Keratinocyte (primary cell): ENCODE measurements around the gene REEP6. TPM values are rescaled to one million over a fixed set of nuclear protein-coding genes. Genes with fewer than 3 reads are reported as not detected.

ENCODE experiments used
- DNase-seq: peaks from one replicate; pipeline ENCODE4 v3.0.0-alpha.2; 2011; ENCODE audit warnings: low read depth, missing footprints, low spot score
- FAIRE-seq: peaks from 2 replicates; lab custom pipeline; 2011; peaks lifted over from hg19 to GRCh38; lab: Jason Lieb, UNC
- H2AFZ ChIP-seq: 2 replicates; pipeline ENCODE4 v1.6.0; 2012; ENCODE audit warnings: low read length, control low read depth, inconsistent platforms; ENCODE audit not compliant: control insufficient read depth
- H3K27ac ChIP-seq: 2 replicates; pipeline ENCODE4 v1.5.1; 2011; ENCODE audit warnings: low read length; ENCODE audit not compliant: control insufficient read depth, insufficient read depth
- H3K27me3 ChIP-seq: 3 replicates; pipeline ENCODE4 v1.6.0; 2011; ENCODE audit warnings: low read length; ENCODE audit not compliant: control insufficient read depth, insufficient read depth; ENCODE audit errors: extremely low read depth
- H3K36me3 ChIP-seq, 2 experiments: 2 replicates in 1 of 2; 3 replicates in 1 of 2; pipeline ENCODE4 v1.5.1; 2011; ENCODE audit warnings: low read length in 2 of 2, mild to moderate bottlenecking in 1 of 2; ENCODE audit not compliant: control insufficient read depth in 2 of 2, insufficient read depth in 2 of 2; ENCODE audit errors: extremely low read depth in 1 of 2
- H3K4me1 ChIP-seq: 3 replicates; pipeline ENCODE4 v1.5.1; 2011; ENCODE audit warnings: low read length; ENCODE audit not compliant: control insufficient read depth, insufficient read depth; ENCODE audit errors: extremely low read depth
- H3K4me2 ChIP-seq: 3 replicates; pipeline ENCODE4 v1.6.0; 2011; ENCODE audit warnings: low read depth, low read length; ENCODE audit not compliant: control insufficient read depth, insufficient read depth; ENCODE audit errors: extremely low read depth
- H3K4me3 ChIP-seq, 3 experiments: fragments of 200-600 bp in 1 of 3; sonication (generic) in 1 of 3; 2 replicates in 2 of 3; 3 replicates in 1 of 3; pipeline ENCODE4 v1.5.1; 2011 to 2016; ENCODE audit warnings: low read length in 3 of 3, mild to moderate bottlenecking in 3 of 3, control low read depth in 2 of 3, inconsistent platforms in 1 of 3, low read depth in 1 of 3, mixed read lengths in 1 of 3, mixed run types in 1 of 3, moderate library complexity in 1 of 3; ENCODE audit not compliant: control insufficient read depth in 2 of 3, insufficient read depth in 2 of 3; ENCODE audit errors: extremely low read depth in 1 of 3
- H3K79me2 ChIP-seq: 2 replicates; pipeline ENCODE4 v1.6.0; 2012; ENCODE audit warnings: low read length; ENCODE audit not compliant: control insufficient read depth, insufficient read depth
- H3K9ac ChIP-seq: 3 replicates; pipeline ENCODE4 v1.6.0; 2011; ENCODE audit warnings: low read length; ENCODE audit not compliant: control insufficient read depth, insufficient read depth; ENCODE audit errors: extremely low read depth
- H3K9me1 ChIP-seq: 3 replicates; pipeline ENCODE4 v1.6.0; 2011; ENCODE audit warnings: low read length; ENCODE audit not compliant: control insufficient read depth, insufficient read depth; ENCODE audit errors: extremely low read depth
- H3K9me3 ChIP-seq: 2 replicates; pipeline ENCODE4 v1.5.1; 2012; ENCODE audit warnings: low read depth, low read length; ENCODE audit not compliant: control insufficient read depth
- H4K20me1 ChIP-seq: 3 replicates; pipeline ENCODE4 v1.6.0; 2011; ENCODE audit warnings: low read length; ENCODE audit not compliant: control insufficient read depth, insufficient read depth; ENCODE audit errors: extremely low read depth
- CTCF ChIP-seq, 3 experiments: IDR thresholded peaks in 1 of 3; conservative IDR thresholded peaks in 1 of 3; optimal IDR thresholded peaks in 1 of 3; 2 replicates in 2 of 3; 3 replicates in 1 of 3; pipeline versions ENCODE3 to v1.5.1; 2011; ENCODE audit warnings: low read length in 3 of 3, mild to moderate bottlenecking in 3 of 3, moderate library complexity in 2 of 3, control low read depth in 1 of 3, inconsistent platforms in 1 of 3; ENCODE audit not compliant: insufficient read depth in 2 of 3; ENCODE audit errors: extremely low read depth in 1 of 3
- EZH2 ChIP-seq: IDR thresholded peaks from one replicate; pipeline ENCODE4 v1.6.1; 2012; ENCODE audit warnings: inconsistent platforms, mild to moderate bottlenecking, low read length, moderate library complexity
- dilution Hi-C: fragments of 300-500 bp; cut with MboI; formaldehyde crosslinking; loops from one replicate; pipeline ENCODE4 v1.7.0; 2020; ENCODE audit warnings: low sequenced_read_pairs; ENCODE audit not compliant: extremely low pct_ligation_motif_present
- polyA plus RNA-seq, 5 experiments: library from polyadenylated mRNA; depleted of rRNA in 3 of 5; stranded (reverse) in 3 of 5; stranded (forward) in 1 of 5; unstranded in 1 of 5; fragments of >200 nt; gene quantifications; 1 replicate in 1 of 5; 2 replicates in 3 of 5; 3 replicates in 1 of 5; pipeline versions ENCODE4 v1.2.1 to v1.2.3, GENCODE V29; 2011 to 2012; ENCODE audit warnings: missing spikeins in 2 of 5, low read depth in 1 of 5, low replicate concordance in 1 of 5

REEP6 gene
- polyA plus RNA-seq, 1 donor (not counting 4 experiments of a cell fraction or from before 2014, with no cell fraction given), result 1.2 TPM

GRCh38 chr19:1474011-1474764 is 16.8 kb upstream of the REEP6 start:
- H2AFZ ChIP-seq, result no peak overlapping the region
- H3K36me3 ChIP-seq, result peaks cover 5 to 15% of the 10 kb centered on the region in 2 experiments
- dilution Hi-C loops, result no loop called here
- peaks cover 9% of the 10 kb centered on the region for H4K20me1 ChIP-seq
- peaks cover 26% of the 10 kb centered on the region for H3K79me2 ChIP-seq
- FAIRE-seq (no peak), DNase-seq (no peak)
- no peak overlapping the region for H3K4me2 ChIP-seq
- peaks cover 19% of the 10 kb centered on the region for H3K27me3 ChIP-seq
- H3K4me3 ChIP-seq, result no peak overlapping the region
- H3K9me3 ChIP-seq, result no peaks in the 10 kb centered on the region
- H3K27ac ChIP-seq, result no peak overlapping the region
- H3K4me1 ChIP-seq, result peaks cover 19% of the 10 kb centered on the region
- H3K9ac ChIP-seq, result no peak overlapping the region
- TF ChIP-seq EZH2 (no peak), CTCF (optimal IDR thresholded peaks at IDR 0.05 in 1 of 3, IDR thresholded peaks at IDR 0.05 in 1 of 3, conservative IDR thresholded peaks at IDR 0.05 in 1 of 3; ENCODE audit: extremely low read depth in 1 of 3, insufficient read depth in 2 of 3, low read length in 3 of 3) (no peak)
- H3K9me1 ChIP-seq, result peaks cover 8% of the 10 kb centered on the region

- dilution Hi-C loops, result no loop called here
- Histone ChIP-seq H3K4me2 (no peak overlapping the region), H3K27me3 (peaks cover 16% of the 10 kb centered on the region), H3K4me1 (peaks cover 22% of the 10 kb centered on the region), H3K9me1 (peaks cover 8% of the 10 kb centered on the region), H3K9me3 (no peaks in the 10 kb centered on the region), H2AFZ (no peak overlapping the region), H3K9ac (no peak overlapping the region), H3K79me2 (peaks cover 26% of the 10 kb centered on the region), H3K27ac (no peak overlapping the region), H4K20me1 (peaks cover 9% of the 10 kb centered on the region), H3K4me3 (no peak overlapping the region), H3K36me3 (peaks cover 5 to 15% of the 10 kb centered on the region in 2 experiments)
- no peak for DNase-seq
- TF ChIP-seq CTCF (optimal IDR thresholded peaks at IDR 0.05 in 1 of 3, IDR thresholded peaks at IDR 0.05 in 1 of 3, conservative IDR thresholded peaks at IDR 0.05 in 1 of 3; ENCODE audit: extremely low read depth in 1 of 3, insufficient read depth in 2 of 3, low read length in 3 of 3), result no peak
- no peak for TF ChIP-seq EZH2
- FAIRE-seq, result no peak
Measured at GRCh38 chr19:1474765-1475351, 16.1 kb upstream of the REEP6 start.
